Calu3 (cell line): ENCODE results near the gene UBE2O. TPM values are rescaled to one million over a fixed set of nuclear protein-coding genes. Genes with fewer than 3 reads are reported as not detected.

ENCODE experiments used
- BruUV-seq: library from RNA; stranded (reverse); fragments of 400-500 nt; replicated peaks from 2 replicates; lab custom pipeline; 2021; lab: Mats Ljungman, UMichigan
- CTCF ChIA-PET: fragments of 300-600 bp; sonication (Branson Sonifier 250); formaldehyde crosslinking; loops from one replicate; lab custom pipeline; 2022; ENCODE audit warnings: antibody characterized with exemption; lab: Charles Lee
- DNase-seq: peaks from one replicate; pipeline ENCODE4 v3.0.0; 2022
- H3K27ac Mint-ChIP-seq: one replicate; pipeline ENCODE4 v1.8.0; 2022; ENCODE audit warnings: mixed read lengths; ENCODE audit not compliant: unreplicated experiment
- H3K27me3 Mint-ChIP-seq: one replicate; pipeline ENCODE4 v1.8.0; 2022; ENCODE audit warnings: mixed read lengths; ENCODE audit not compliant: unreplicated experiment
- H3K36me3 Mint-ChIP-seq: one replicate; pipeline ENCODE4 v1.8.0; 2022; ENCODE audit warnings: mild to moderate bottlenecking, moderate library complexity, mixed read lengths; ENCODE audit not compliant: insufficient read depth, unreplicated experiment
- H3K4me1 Mint-ChIP-seq: one replicate; pipeline ENCODE4 v1.8.0; 2022; ENCODE audit warnings: mild to moderate bottlenecking, low read depth, mixed read lengths; ENCODE audit not compliant: unreplicated experiment
- H3K4me3 Mint-ChIP-seq: one replicate; pipeline ENCODE4 v1.8.0; 2022; ENCODE audit warnings: mild to moderate bottlenecking, low read depth, moderate library complexity, mixed read lengths; ENCODE audit not compliant: unreplicated experiment
- H3K9me3 Mint-ChIP-seq: one replicate; pipeline ENCODE4 v1.8.0; 2022; ENCODE audit warnings: low read depth, mixed read lengths; ENCODE audit not compliant: unreplicated experiment
- CTCF ChIP-seq: fragments of 200-600 bp; IDR thresholded peaks from one replicate; pipeline ENCODE4 v1.8.0; 2022; ENCODE audit warnings: antibody characterized with exemption; ENCODE audit not compliant: unreplicated experiment
- intact Hi-C: fragments of 100-400 bp; cut with micrococcal nuclease; formaldehyde crosslinking; loops from one replicate; pipeline ENCODE4 v1.10.0; 2022; ENCODE audit not compliant: unreplicated experiment
- total RNA-seq: library from RNA; stranded (reverse); gene quantifications from 2 replicates; pipeline ENCODE4 v1.2.3, GENCODE V29; 2022

Gene UBE2O
- total RNA-seq, 1 experiment from 2014 or later: 29.0 TPM

GRCh38 chr17:76477576-76477975 lies 24.6 kb upstream of the UBE2O start:
- DNase-seq: no peak
- no TSS peak for BruUV-seq
- Mint-ChIP-seq H3K9me3 (no peaks in the 10 kb centered on the region), H3K4me1 (no peaks in the 10 kb centered on the region), H3K27me3 (no peaks in the 10 kb centered on the region), H3K36me3 (peaks cover 19% of the 10 kb centered on the region), H3K27ac (no peak overlapping the region), H3K4me3 (no peak overlapping the region)
- no peak for TF ChIP-seq CTCF
- intact Hi-C loops: no loop called here
- CTCF ChIA-PET: no interaction called here

GRCh38 chr17:76476736-76477135 lies 23.8 kb upstream of the UBE2O start:
- H3K4me1 Mint-ChIP-seq: no peaks in the 10 kb centered on the region
- H3K27me3 Mint-ChIP-seq: no peaks in the 10 kb centered on the region
- CTCF ChIA-PET: no interaction called here
- H3K27ac Mint-ChIP-seq: no peak overlapping the region
- TF ChIP-seq CTCF: no peak
- no peak overlapping the region for H3K4me3 Mint-ChIP-seq
- no peaks in the 10 kb centered on the region for H3K9me3 Mint-ChIP-seq
- no TSS peak for BruUV-seq
- intact Hi-C loops: no loop called here
- peaks cover 20% of the 10 kb centered on the region for H3K36me3 Mint-ChIP-seq
- DNase-seq: no peak

GRCh38 chr17:76475302-76475701 lies 22.4 kb upstream of the UBE2O start:
- H3K4me1 Mint-ChIP-seq: no peaks in the 10 kb centered on the region
- CTCF ChIA-PET: interaction anchor here (0.7 kb wide), 2 partner anchors 16 to 50 kb away, joined by 3 read pairs; no protein-coding TSS in a partner anchor
- no peak for DNase-seq
- H3K36me3 Mint-ChIP-seq: peaks cover 30% of the 10 kb centered on the region
- no peak overlapping the region for H3K4me3 Mint-ChIP-seq
- no peak for TF ChIP-seq CTCF
- no peaks in the 10 kb centered on the region for H3K9me3 Mint-ChIP-seq
- intact Hi-C loops: no loop called here
- H3K27ac Mint-ChIP-seq: no peak overlapping the region
- H3K27me3 Mint-ChIP-seq: no peaks in the 10 kb centered on the region
- no TSS peak for BruUV-seq

DNA sequence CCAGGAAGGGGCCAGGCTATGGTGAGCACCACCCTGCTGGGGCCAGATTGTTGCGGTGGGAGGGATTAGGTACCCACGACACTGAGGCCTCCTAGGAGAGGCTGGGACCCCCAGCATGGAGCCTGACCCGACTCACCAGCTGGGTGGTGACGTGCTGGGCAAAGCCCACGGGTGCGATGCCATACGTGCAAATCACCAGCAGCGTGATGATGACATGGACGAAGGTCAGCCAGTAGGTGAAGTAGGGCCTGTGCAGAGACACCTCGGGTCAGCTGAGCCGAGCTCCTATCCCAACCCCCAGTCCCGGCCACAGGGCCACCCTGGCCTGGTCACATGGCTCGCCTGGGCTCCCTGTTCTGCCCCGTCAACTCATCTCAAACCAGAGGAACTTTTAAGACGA lies 21.9 kb upstream of the UBE2O start:
- BruUV-seq: no TSS peak
- no peak for DNase-seq
- peaks cover 30% of the 10 kb centered on the region for H3K36me3 Mint-ChIP-seq
- CTCF ChIA-PET: interaction anchor here (0.7 kb wide), 1 partner anchor 16 kb away, joined by 3 read pairs; no protein-coding TSS in a partner anchor
- TF ChIP-seq CTCF: no peak
- no peaks in the 10 kb centered on the region for H3K4me1 Mint-ChIP-seq
- no peak overlapping the region for H3K4me3 Mint-ChIP-seq
- intact Hi-C loops: no loop called here
- no peak overlapping the region for H3K27ac Mint-ChIP-seq
- no peaks in the 10 kb centered on the region for H3K9me3 Mint-ChIP-seq
- no peaks in the 10 kb centered on the region for H3K27me3 Mint-ChIP-seq
